ENCODE data around the gene RET. TPM values are rescaled to one million over a fixed set of nuclear protein-coding genes. Genes with fewer than 3 reads are reported as not detected.

Gene RET
- total RNA-seq, 4 donors from 2014 or later, result 0.51 to 1.2 (median 0.62) TPM

DNA sequence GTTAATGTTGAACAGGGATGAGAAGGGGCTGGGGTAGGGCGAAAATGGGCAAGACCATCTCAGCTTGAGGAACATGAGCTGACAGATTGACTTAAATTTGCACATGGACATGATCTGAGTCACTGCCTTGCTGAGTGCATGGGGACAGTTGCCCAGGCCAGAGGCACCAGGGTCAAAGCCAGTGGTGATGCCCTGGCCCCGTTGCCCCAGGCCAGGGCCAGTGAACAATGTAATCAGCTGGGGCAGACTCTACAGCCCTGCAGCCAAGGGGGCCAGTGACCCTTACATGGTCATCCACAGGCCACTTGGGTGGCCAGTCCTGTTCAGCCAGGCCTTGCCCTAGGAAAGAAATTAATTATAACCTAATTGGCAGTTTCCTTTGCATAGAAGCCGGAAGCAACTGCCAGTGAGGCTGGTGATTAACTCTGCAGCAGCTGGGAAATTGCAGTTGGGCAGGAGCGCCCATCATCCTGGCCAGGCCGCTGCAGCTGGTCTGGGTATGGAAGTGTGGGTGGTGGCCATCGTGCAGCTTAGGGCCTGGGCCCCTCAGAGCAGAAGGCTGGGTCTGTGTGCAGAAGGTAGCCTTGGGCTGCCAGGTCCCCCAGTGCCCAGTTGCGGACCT lies 9.6 kb downstream of the RET start:
- TF ChIP-seq CTCF (IDR thresholded peaks at IDR 0.05 in 4 of 5, conservative IDR thresholded peaks at IDR 0.05 in 1 of 5) (no peak), POLR2A (IDR thresholded peaks at IDR 0.05) (no peak)
- H3K27ac ChIP-seq, result no peak overlapping the region
- ATAC-seq (no peak), DNase-seq (no peak)
- intact Hi-C loops (cut with DNase I; ENCODE audit: low total_unique reads) (no loop called here), in situ Hi-C loops (cut with MboI; ENCODE audit: low sequenced_read_pairs in 4 of 4) (no loop called here)
- H3K4me1 ChIP-seq, result no peaks in the 10 kb centered on the region
- no peaks in the 10 kb centered on the region for H3K9me3 ChIP-seq
- H3K27me3 ChIP-seq, result peaks cover 0 to 4% (median 2%) of the 10 kb centered on the region in 3 donors
- H3K4me3 ChIP-seq, result no peak overlapping the region
- H3K36me3 ChIP-seq, result no peaks in the 10 kb centered on the region

DNA sequence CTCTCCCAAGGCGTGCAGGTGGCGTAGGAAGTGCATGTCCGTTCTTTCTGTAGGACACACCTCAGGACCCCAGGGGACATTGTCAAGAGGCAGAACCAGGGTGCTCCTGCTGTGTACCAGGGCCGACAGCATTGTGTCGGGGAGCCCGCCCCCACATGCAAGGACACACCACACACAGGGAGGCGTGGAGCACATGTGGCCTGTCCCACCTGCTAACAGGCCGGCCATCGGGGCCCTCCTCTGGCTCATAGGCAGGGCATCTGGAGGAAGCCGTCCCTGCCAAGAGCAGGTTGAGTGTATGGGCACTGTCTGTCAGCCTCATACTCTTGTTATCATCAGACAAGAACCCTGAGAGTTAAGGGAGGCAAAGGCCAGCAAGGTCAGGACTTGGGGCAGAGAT lies 12.7 kb downstream of the RET start:
- in situ Hi-C loops (cut with MboI; ENCODE audit: low sequenced_read_pairs in 4 of 4), result no loop called here
- intact Hi-C loops (cut with DNase I; ENCODE audit: low total_unique reads), result no loop called here
- no peak for ATAC-seq

DNA sequence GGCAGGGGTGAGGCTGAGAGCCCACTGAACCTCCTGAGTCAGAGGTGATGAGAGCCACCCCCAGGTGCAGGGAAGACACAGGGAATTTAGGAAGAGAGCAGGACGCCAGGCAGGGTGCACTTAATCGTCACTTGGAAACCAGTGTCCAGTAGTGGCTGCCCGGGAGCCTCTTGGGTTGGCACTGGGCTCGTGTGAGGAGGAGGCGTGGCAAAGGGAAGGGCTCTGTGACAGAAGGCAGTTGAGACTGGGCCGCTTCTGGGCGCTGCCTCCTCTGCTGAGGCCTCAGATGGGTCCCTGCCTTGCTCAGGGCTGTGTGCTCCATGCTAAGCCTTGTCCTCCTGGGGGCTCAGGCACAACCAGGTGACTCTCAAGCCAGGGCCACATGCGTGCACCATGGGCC lies 13.3 kb downstream of the RET start:
- Histone ChIP-seq H3K27ac (no peak overlapping the region), H3K9me3 (no peaks in the 10 kb centered on the region), H3K36me3 (no peaks in the 10 kb centered on the region), H3K4me3 (no peak overlapping the region), H3K27me3 (no peaks in the 10 kb centered on the region), H3K4me1 (no peaks in the 10 kb centered on the region)
- intact Hi-C loops (cut with DNase I; ENCODE audit: low total_unique reads), result no loop called here
- no peak for TF ChIP-seq CTCF (IDR thresholded peaks at IDR 0.05 in 4 of 5, conservative IDR thresholded peaks at IDR 0.05 in 1 of 5)
- no peak for TF ChIP-seq POLR2A (IDR thresholded peaks at IDR 0.05)
- DNase-seq (no peak), ATAC-seq (no peak)
- in situ Hi-C loops (cut with MboI; ENCODE audit: low sequenced_read_pairs in 4 of 4), result loop anchor here in 2 of 4 donors (10.0 kb wide), 1 partner anchor 215 kb away; no protein-coding TSS in a partner anchor

More for the DNA sequence above, 12.7 kb downstream of the RET start:
- no peaks in the 10 kb centered on the region for H3K9me3 ChIP-seq
- H3K27me3 ChIP-seq, result no peaks in the 10 kb centered on the region
- H3K36me3 ChIP-seq, result no peaks in the 10 kb centered on the region
- no peaks in the 10 kb centered on the region for H3K4me1 ChIP-seq
- no peak for DNase-seq
- no peak overlapping the region for H3K27ac ChIP-seq
- TF ChIP-seq POLR2A (IDR thresholded peaks at IDR 0.05), result no peak
- TF ChIP-seq CTCF (IDR thresholded peaks at IDR 0.05 in 4 of 5, conservative IDR thresholded peaks at IDR 0.05 in 1 of 5), result no peak
- H3K4me3 ChIP-seq, result no peak overlapping the region

DNA sequence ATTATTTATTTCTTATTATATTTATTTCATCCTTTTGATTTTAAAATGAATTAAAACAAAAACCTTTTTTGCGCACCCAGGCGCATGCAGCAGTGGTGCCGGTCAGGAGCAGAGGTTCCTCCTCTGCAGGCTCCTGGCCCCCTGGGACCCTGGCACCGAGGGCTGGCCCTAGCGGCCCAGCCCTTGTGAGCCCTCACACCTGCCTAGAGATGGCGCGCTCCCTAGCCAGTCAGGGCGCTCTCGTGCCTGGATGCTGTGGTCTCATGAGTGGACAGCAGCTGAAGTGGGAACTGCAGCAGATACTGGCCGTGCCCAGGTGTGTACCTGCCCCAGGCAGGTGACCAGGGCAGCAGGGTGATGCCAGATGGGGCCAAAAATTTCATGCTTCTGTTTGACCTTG lies 13.8 kb downstream of the RET start:
- H3K4me3 ChIP-seq, result no peak overlapping the region
- intact Hi-C loops (cut with DNase I; ENCODE audit: low total_unique reads) (no loop called here), in situ Hi-C loops (cut with MboI; ENCODE audit: low sequenced_read_pairs in 4 of 4) (loop anchor here in 2 of 4 donors (10.0 kb wide), 1 partner anchor 216 kb away; no protein-coding TSS in a partner anchor)
- DNase-seq, result no peak
- H3K4me1 ChIP-seq, result no peaks in the 10 kb centered on the region
- H3K36me3 ChIP-seq, result no peaks in the 10 kb centered on the region
- H3K27me3 ChIP-seq, result no peaks in the 10 kb centered on the region
- no peaks in the 10 kb centered on the region for H3K9me3 ChIP-seq
- no peak for ATAC-seq
- no peak overlapping the region for H3K27ac ChIP-seq
- TF ChIP-seq POLR2A (IDR thresholded peaks at IDR 0.05) (no peak), CTCF (IDR thresholded peaks at IDR 0.05 in 4 of 5, conservative IDR thresholded peaks at IDR 0.05 in 1 of 5) (no peak)

GRCh38 chr10:43091846-43092245 lies 15.0 kb downstream of the RET start:
- H3K27ac ChIP-seq, result no peak overlapping the region
- ATAC-seq, result no peak
- intact Hi-C loops (cut with DNase I; ENCODE audit: low total_unique reads) (no loop called here), in situ Hi-C loops (cut with MboI; ENCODE audit: low sequenced_read_pairs in 4 of 4) (loop anchor here in 2 of 4 donors (10.0 kb wide), 1 partner anchor 217 kb away; no protein-coding TSS in a partner anchor)
- no peak overlapping the region for H3K4me3 ChIP-seq
- H3K4me1 ChIP-seq, result no peaks in the 10 kb centered on the region
- no peaks in the 10 kb centered on the region for H3K9me3 ChIP-seq
- TF ChIP-seq CTCF (IDR thresholded peaks at IDR 0.05 in 4 of 5, conservative IDR thresholded peaks at IDR 0.05 in 1 of 5), result no peak
- no peak for TF ChIP-seq POLR2A (IDR thresholded peaks at IDR 0.05)
- no peak for DNase-seq
- no peaks in the 10 kb centered on the region for H3K36me3 ChIP-seq
- no peaks in the 10 kb centered on the region for H3K27me3 ChIP-seq
